Type B pancreatic cell (in vitro differentiated cells): ENCODE data around the gene SETSIP. TPM values are rescaled to one million over a fixed set of nuclear protein-coding genes. Genes with fewer than 3 reads are reported as not detected.

ENCODE experiments used
- DNase-seq: peaks from one replicate; pipeline ENCODE4 v3.0.0; 2021; ENCODE audit warnings: mixed read lengths; ENCODE audit not compliant: unreplicated experiment; ENCODE audit errors: extremely low spot score
- H3K27ac Mint-ChIP-seq: 2 replicates; pipeline ENCODE4 v1.8.0; 2021; ENCODE audit warnings: mild to moderate bottlenecking, mixed read lengths
- H3K27me3 Mint-ChIP-seq: 2 replicates; pipeline ENCODE4 v1.8.0; 2021; ENCODE audit warnings: mixed read lengths
- H3K36me3 Mint-ChIP-seq: 2 replicates; pipeline ENCODE4 v1.8.0; 2021; ENCODE audit warnings: mixed read lengths
- H3K4me1 Mint-ChIP-seq: one replicate; pipeline ENCODE4 v1.8.0; 2021; ENCODE audit warnings: mixed read lengths; ENCODE audit not compliant: unreplicated experiment
- H3K4me3 Mint-ChIP-seq: 2 replicates; pipeline ENCODE4 v1.8.0; 2021; ENCODE audit warnings: mild to moderate bottlenecking, mixed read lengths
- H3K9me3 Mint-ChIP-seq: 2 replicates; pipeline ENCODE4 v1.8.0; 2021; ENCODE audit warnings: mixed read lengths
- total RNA-seq: library from RNA; stranded (reverse); gene quantifications from 2 replicates; pipeline ENCODE4 v1.2.1, GENCODE V29; 2021; ENCODE audit warnings: low replicate concordance
- TF ChIP-seq, protein P1 (sequence below): fragments of 200-600 bp; sonication (generic); conservative IDR thresholded peaks from 2 replicates; pipeline ENCODE4 v1.5.0; 2021; ENCODE audit warnings: antibody characterized with exemption, mild to moderate bottlenecking

Gene SETSIP
- total RNA-seq, 1 donor from 2014 or later = not detected

DNA sequence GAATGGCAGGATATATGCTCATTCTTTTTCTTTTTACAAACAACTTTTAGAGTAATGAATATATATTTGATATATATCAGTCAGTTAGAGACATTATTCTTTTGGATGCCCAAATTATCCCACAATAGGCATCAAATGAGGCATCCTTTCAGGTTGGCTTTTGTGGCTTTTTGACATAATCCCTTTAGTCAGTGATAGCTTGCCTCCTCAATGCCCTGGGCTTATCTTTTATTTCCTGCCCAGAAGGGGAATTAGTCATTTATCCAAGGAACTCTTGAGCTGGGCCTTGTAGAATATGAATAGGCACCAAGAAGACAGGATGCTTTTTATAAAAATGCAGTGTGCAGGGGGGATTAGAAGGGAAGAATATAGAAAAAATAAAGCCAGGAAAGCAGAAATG, 23.3 kb downstream of the SETSIP start:
- Mint-ChIP-seq H3K27me3 (no peaks in the 10 kb centered on the region), H3K9me3 (no peaks in the 10 kb centered on the region)
- TF ChIP-seq, protein P1, sequence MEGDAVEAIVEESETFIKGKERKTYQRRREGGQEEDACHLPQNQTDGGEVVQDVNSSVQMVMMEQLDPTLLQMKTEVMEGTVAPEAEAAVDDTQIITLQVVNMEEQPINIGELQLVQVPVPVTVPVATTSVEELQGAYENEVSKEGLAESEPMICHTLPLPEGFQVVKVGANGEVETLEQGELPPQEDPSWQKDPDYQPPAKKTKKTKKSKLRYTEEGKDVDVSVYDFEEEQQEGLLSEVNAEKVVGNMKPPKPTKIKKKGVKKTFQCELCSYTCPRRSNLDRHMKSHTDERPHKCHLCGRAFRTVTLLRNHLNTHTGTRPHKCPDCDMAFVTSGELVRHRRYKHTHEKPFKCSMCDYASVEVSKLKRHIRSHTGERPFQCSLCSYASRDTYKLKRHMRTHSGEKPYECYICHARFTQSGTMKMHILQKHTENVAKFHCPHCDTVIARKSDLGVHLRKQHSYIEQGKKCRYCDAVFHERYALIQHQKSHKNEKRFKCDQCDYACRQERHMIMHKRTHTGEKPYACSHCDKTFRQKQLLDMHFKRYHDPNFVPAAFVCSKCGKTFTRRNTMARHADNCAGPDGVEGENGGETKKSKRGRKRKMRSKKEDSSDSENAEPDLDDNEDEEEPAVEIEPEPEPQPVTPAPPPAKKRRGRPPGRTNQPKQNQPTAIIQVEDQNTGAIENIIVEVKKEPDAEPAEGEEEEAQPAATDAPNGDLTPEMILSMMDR = no peak

GRCh38 chr1:92045766-92046495, 29.3 kb downstream of the SETSIP start:
- Mint-ChIP-seq H3K27ac (no peak overlapping the region), H3K27me3 (no peaks in the 10 kb centered on the region), H3K36me3 (no peaks in the 10 kb centered on the region), H3K4me1 (no peaks in the 10 kb centered on the region), H3K9me3 (no peaks in the 10 kb centered on the region), H3K4me3 (no peak overlapping the region)
- DNase-seq = no peak
- TF ChIP-seq, protein P1 = no peak

More for the DNA sequence above, 23.3 kb downstream of the SETSIP start:
- no peak overlapping the region for H3K4me3 Mint-ChIP-seq
- H3K4me1 Mint-ChIP-seq = no peaks in the 10 kb centered on the region
- H3K27ac Mint-ChIP-seq = no peak overlapping the region
- no peak for DNase-seq
- H3K36me3 Mint-ChIP-seq = no peaks in the 10 kb centered on the region

GRCh38 chr1:92043621-92044020, 31.6 kb downstream of the SETSIP start:
- Mint-ChIP-seq H3K4me3 (no peak overlapping the region), H3K27me3 (no peaks in the 10 kb centered on the region), H3K27ac (no peak overlapping the region), H3K36me3 (no peaks in the 10 kb centered on the region), H3K4me1 (no peaks in the 10 kb centered on the region), H3K9me3 (no peaks in the 10 kb centered on the region)
- DNase-seq = no peak
- TF ChIP-seq, protein P1 = no peak

GRCh38 chr1:92040971-92041370, 34.2 kb downstream of the SETSIP start:
- Mint-ChIP-seq H3K36me3 (no peaks in the 10 kb centered on the region), H3K27me3 (no peaks in the 10 kb centered on the region), H3K27ac (no peak overlapping the region), H3K4me1 (peaks cover 5% of the 10 kb centered on the region), H3K9me3 (no peaks in the 10 kb centered on the region), H3K4me3 (no peak overlapping the region)
- no peak for DNase-seq
- TF ChIP-seq, protein P1 = no peak

DNA sequence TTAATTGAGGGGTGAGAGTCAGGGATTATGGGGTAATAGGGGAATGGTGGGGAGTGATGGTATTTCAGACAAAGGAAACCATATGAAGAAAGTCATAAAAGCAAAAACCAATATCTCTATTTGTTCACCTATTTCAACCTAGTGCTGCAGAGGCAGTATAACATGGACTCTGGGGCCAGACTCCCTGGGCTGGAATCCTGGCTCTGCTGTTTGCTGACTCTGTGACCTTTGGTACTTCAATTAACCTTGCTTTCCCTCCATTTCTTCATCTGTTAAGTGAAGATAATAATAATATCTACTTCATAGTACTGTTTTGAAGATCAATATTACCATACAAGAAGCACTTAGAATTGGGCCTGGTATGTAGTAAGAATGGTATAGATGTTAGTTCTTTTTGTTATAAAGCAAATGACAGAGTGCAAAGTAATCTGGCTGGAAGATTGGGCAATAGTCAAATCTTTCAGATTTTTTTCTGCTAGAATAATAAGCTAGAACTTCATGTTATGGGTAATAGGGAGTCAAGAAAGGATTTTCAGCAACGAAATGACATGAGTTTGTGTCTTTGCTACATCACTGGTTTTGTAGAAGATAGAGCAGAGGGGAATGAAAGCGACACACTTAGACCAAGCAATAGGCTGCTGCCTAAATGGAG, 36.4 kb downstream of the SETSIP start:
- H3K9me3 Mint-ChIP-seq = no peaks in the 10 kb centered on the region
- H3K36me3 Mint-ChIP-seq = no peaks in the 10 kb centered on the region
- DNase-seq = no peak
- H3K27ac Mint-ChIP-seq = no peak overlapping the region
- H3K27me3 Mint-ChIP-seq = peaks cover 2% of the 10 kb centered on the region
- peaks cover 5% of the 10 kb centered on the region for H3K4me1 Mint-ChIP-seq
- TF ChIP-seq, protein P1 = no peak
- H3K4me3 Mint-ChIP-seq = no peak overlapping the region
